Body of pancreas (tissue), 4 donors: ENCODE data around the gene MNT. TPM values are rescaled to one million over a fixed set of nuclear protein-coding genes. Genes with fewer than 3 reads are reported as not detected.

Experiments
- ATAC-seq: fragments of 150-250 bp; one replicate; pipeline ENCODE4 v1.9.1; 2016
- DNase-seq, 4 donors: peaks; one replicate each; pipeline ENCODE4 v3.0.0-alpha.2; 2019
- H3K27ac ChIP-seq, 4 donors: fragments of 200-600 bp; sonication (generic); 1 replicate in 3 of 4; 2 replicates in 1 of 4; pipeline versions ENCODE4 v1.5.1 to v1.6.1; 2016 to 2019; ENCODE audit warnings: mild to moderate bottlenecking in 1 of 4, mixed read lengths in 1 of 4, moderate library complexity in 1 of 4
- H3K27me3 ChIP-seq, 2 donors: fragments of 200-600 bp; sonication (generic); one replicate each; pipeline ENCODE4 v1.6.0; 2016; ENCODE audit warnings: mild to moderate bottlenecking in 1 of 2
- H3K36me3 ChIP-seq, 2 donors: fragments of 200-600 bp; sonication (generic); replicated peaks in 1 of 2; 2 replicates each; pipeline ENCODE4 v1.5.1; 2016; ENCODE audit warnings: low read depth in 2 of 2; ENCODE audit not compliant: insufficient read depth in 1 of 2
- H3K4me1 ChIP-seq: fragments of 200-600 bp; sonication (generic); one replicate; pipeline ENCODE4 v1.6.0; 2016
- H3K4me3 ChIP-seq, 2 donors: fragments of 200-600 bp; sonication (generic); 1 replicate in 1 of 2; 2 replicates in 1 of 2; pipeline ENCODE4 v1.5.1; 2016 to 2019
- H3K9me3 ChIP-seq, 3 donors: fragments of 200-600 bp; sonication (generic); 1 replicate in 2 of 3; 2 replicates in 1 of 3; pipeline ENCODE4 v1.5.1; 2016
- CTCF ChIP-seq, 7 experiments: fragments of 450-650 bp in 4 of 7; fragments of 200-600 bp in 3 of 7; sonication (generic) in 3 of 7; IDR thresholded peaks; one replicate each; pipeline ENCODE4 v1.5.1; 2016 to 2019; ENCODE audit warnings: antibody characterized with exemption in 7 of 7
- POLR2A ChIP-seq, 3 donors: fragments of 450-650 bp; IDR thresholded peaks; one replicate each; pipeline ENCODE4 v1.6.1; 2016; ENCODE audit warnings: antibody characterized with exemption in 3 of 3, mild to moderate bottlenecking in 2 of 3
- WGBS, 2 donors: methylation state at CpG; one replicate each; pipeline ENCODE4 v1.1.5; 2017; 5-methylcytosine and 5-hydroxymethylcytosine counted together
- intact Hi-C: fragments of 100-400 bp; cut with DNase I; formaldehyde crosslinking; loops from one replicate; pipeline ENCODE4 v1.15.1; 2023
- total RNA-seq, 2 donors: library from RNA; depleted of rRNA; stranded (reverse); fragments of >200 nt; gene quantifications; one replicate each; pipeline ENCODE4 v1.1.0, GENCODE V29; 2016

Gene MNT
- total RNA-seq, 2 donors from 2014 or later: 5.4 to 12.2 TPM

GRCh38 chr17:2387086-2388019, 13.5 kb downstream of the MNT start:
- ATAC-seq (no peak), DNase-seq (no peak)

GRCh38 chr17:2386400-2387085, 14.3 kb downstream of the MNT start:
- Histone ChIP-seq H3K4me1 (peaks cover 24% of the 10 kb centered on the region), H3K27me3 (no peaks in the 10 kb centered on the region), H3K4me3 (no peak overlapping the region), H3K27ac (no peak overlapping the region), H3K36me3 (peaks cover 0 to 7% of the 10 kb centered on the region in 2 donors), H3K9me3 (no peaks in the 10 kb centered on the region)
- 84 to 85% methylated on average over 15 to 20 of the region's 22 CpGs for WGBS, 2 donors
- intact Hi-C loops: no loop called here
- TF ChIP-seq POLR2A (IDR thresholded peaks at IDR 0.05) (no peak), CTCF (IDR thresholded peaks at IDR 0.05) (no peak)
- DNase-seq (peak in 1 of 4 donors; percentile 52), ATAC-seq (no peak)

More at GRCh38 chr17:2387086-2388019, 13.5 kb downstream of the MNT start:
- Histone ChIP-seq H3K27me3 (no peaks in the 10 kb centered on the region), H3K4me1 (peaks cover 31% of the 10 kb centered on the region), H3K9me3 (no peaks in the 10 kb centered on the region), H3K27ac (no peak overlapping the region), H3K36me3 (peaks cover 0 to 7% of the 10 kb centered on the region in 2 donors), H3K4me3 (no peak overlapping the region)
- WGBS, 2 donors: 91 to 94% methylated on average over 38 to 39 of the region's 41 CpGs
- intact Hi-C loops: no loop called here
- TF ChIP-seq CTCF (IDR thresholded peaks at IDR 0.05) (no peak), POLR2A (IDR thresholded peaks at IDR 0.05) (no peak)

GRCh38 chr17:2385240-2386210, 15.3 kb downstream of the MNT start:
- H3K9me3 ChIP-seq: no peaks in the 10 kb centered on the region
- no peak overlapping the region for H3K27ac ChIP-seq
- H3K4me1 ChIP-seq: peaks cover 22% of the 10 kb centered on the region
- WGBS, 2 donors: 68 to 77% methylated on average over 9 to 18 of the region's 18 CpGs
- no peak for DNase-seq
- H3K4me3 ChIP-seq: no peak overlapping the region
- ATAC-seq: no peak
- TF ChIP-seq POLR2A (IDR thresholded peaks at IDR 0.05) (no peak), CTCF (IDR thresholded peaks at IDR 0.05) (no peak)
- no peaks in the 10 kb centered on the region for H3K27me3 ChIP-seq
- intact Hi-C loops: no loop called here
- H3K36me3 ChIP-seq: peaks cover 0 to 7% of the 10 kb centered on the region in 2 donors

GRCh38 chr17:2384439-2385127, 16.3 kb downstream of the MNT start:
- intact Hi-C loops: loop anchor here (5.0 kb wide), 1 partner anchor 33 kb away; no protein-coding TSS in a partner anchor
- Histone ChIP-seq H3K27ac (no peak overlapping the region), H3K27me3 (no peaks in the 10 kb centered on the region), H3K36me3 (peaks cover 0 to 7% of the 10 kb centered on the region in 2 donors), H3K4me3 (no peak overlapping the region), H3K9me3 (no peaks in the 10 kb centered on the region), H3K4me1 (peaks cover 19% of the 10 kb centered on the region)
- WGBS, 2 donors: 71 to 88% methylated on average over 11 to 22 of the region's 22 CpGs
- TF ChIP-seq POLR2A (IDR thresholded peaks at IDR 0.05) (no peak), CTCF (IDR thresholded peaks at IDR 0.05) (no peak)
- ATAC-seq (no peak), DNase-seq (no peak)
